ENCODE data around the gene MKNK1. TPM values are rescaled to one million over a fixed set of nuclear protein-coding genes. Genes with fewer than 3 reads are reported as not detected.
A peak's percentile ranks its signal among the peaks of the same experiment; 100 is the strongest.

Gene MKNK1
- total RNA-seq, 1 experiment from 2014 or later = 18.6 TPM

DNA sequence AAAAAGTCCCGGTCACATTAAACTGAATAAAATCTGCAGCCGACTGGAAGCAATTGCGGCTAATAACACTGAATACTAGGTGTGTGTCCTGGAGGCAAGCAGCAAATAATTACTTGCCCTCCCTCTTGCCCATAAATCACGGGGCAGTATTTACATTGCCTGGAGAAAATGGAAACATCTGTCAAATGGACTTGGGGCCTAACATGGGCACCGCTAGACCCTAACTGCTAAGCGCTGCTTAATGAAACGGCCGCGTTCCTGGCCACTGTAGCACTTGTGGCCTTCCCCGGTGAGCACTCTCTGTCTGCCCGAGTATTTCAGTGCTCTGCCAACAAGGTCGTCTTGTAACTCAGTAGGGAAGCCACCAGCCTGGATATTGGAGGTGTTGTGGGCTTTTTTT, 28.8 kb downstream of the MKNK1 start:
- ChIA-PET CTCF (interaction anchor here (0.8 to 2.1 kb wide), 6 partner anchors 16 to 133 kb away, joined by 3 to 16 read pairs (median 4); partner anchors contain the start of gene MKNK1), POLR2A (no interaction called here)
- TF ChIP-seq ZNF317 (CRISPR knock-in tag; IDR thresholded peaks at IDR 0.05; ENCODE audit: borderline replicate concordance, low read depth) (no peak), CDX4 (CRISPR knock-in tag; IDR thresholded peaks at IDR 0.05; ENCODE audit: borderline replicate concordance) (no peak), RORB (CRISPR knock-in tag; IDR thresholded peaks at IDR 0.05) (no peak), ARID4B (CRISPR knock-in tag; IDR thresholded peaks at IDR 0.05; ENCODE audit: borderline replicate concordance) (no peak), TEAD1 (CRISPR knock-in tag; IDR thresholded peaks at IDR 0.05) (no peak), MXD4 (CRISPR knock-in tag; IDR thresholded peaks at IDR 0.05; ENCODE audit: borderline replicate concordance) (no peak), ZNF671 (CRISPR knock-in tag; IDR thresholded peaks at IDR 0.05) (no peak), NFE2L1 (CRISPR knock-in tag; IDR thresholded peaks at IDR 0.05) (no peak), JUN (CRISPR knock-in tag; IDR thresholded peaks at IDR 0.05) (no peak), FOXJ3 (CRISPR knock-in tag; IDR thresholded peaks at IDR 0.05; ENCODE audit: borderline replicate concordance) (no peak), E2F5 (CRISPR knock-in tag; IDR thresholded peaks at IDR 0.05) (no peak), ESRRA (CRISPR knock-in tag; IDR thresholded peaks at IDR 0.05; ENCODE audit: borderline replicate concordance) (no peak), E2F1 (CRISPR knock-in tag; IDR thresholded peaks at IDR 0.05) (no peak), HMGA2 (CRISPR knock-in tag; IDR thresholded peaks at IDR 0.05) (no peak), SOX15 (CRISPR knock-in tag; IDR thresholded peaks at IDR 0.05) (no peak)
- TF ChIP-seq, protein P1, sequence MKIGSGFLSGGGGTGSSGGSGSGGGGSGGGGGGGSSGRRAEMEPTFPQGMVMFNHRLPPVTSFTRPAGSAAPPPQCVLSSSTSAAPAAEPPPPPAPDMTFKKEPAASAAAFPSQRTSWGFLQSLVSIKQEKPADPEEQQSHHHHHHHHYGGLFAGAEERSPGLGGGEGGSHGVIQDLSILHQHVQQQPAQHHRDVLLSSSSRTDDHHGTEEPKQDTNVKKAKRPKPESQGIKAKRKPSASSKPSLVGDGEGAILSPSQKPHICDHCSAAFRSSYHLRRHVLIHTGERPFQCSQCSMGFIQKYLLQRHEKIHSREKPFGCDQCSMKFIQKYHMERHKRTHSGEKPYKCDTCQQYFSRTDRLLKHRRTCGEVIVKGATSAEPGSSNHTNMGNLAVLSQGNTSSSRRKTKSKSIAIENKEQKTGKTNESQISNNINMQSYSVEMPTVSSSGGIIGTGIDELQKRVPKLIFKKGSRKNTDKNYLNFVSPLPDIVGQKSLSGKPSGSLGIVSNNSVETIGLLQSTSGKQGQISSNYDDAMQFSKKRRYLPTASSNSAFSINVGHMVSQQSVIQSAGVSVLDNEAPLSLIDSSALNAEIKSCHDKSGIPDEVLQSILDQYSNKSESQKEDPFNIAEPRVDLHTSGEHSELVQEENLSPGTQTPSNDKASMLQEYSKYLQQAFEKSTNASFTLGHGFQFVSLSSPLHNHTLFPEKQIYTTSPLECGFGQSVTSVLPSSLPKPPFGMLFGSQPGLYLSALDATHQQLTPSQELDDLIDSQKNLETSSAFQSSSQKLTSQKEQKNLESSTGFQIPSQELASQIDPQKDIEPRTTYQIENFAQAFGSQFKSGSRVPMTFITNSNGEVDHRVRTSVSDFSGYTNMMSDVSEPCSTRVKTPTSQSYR (CRISPR knock-in tag; IDR thresholded peaks at IDR 0.05) = no peak
- TF ChIP-seq, protein P2, sequence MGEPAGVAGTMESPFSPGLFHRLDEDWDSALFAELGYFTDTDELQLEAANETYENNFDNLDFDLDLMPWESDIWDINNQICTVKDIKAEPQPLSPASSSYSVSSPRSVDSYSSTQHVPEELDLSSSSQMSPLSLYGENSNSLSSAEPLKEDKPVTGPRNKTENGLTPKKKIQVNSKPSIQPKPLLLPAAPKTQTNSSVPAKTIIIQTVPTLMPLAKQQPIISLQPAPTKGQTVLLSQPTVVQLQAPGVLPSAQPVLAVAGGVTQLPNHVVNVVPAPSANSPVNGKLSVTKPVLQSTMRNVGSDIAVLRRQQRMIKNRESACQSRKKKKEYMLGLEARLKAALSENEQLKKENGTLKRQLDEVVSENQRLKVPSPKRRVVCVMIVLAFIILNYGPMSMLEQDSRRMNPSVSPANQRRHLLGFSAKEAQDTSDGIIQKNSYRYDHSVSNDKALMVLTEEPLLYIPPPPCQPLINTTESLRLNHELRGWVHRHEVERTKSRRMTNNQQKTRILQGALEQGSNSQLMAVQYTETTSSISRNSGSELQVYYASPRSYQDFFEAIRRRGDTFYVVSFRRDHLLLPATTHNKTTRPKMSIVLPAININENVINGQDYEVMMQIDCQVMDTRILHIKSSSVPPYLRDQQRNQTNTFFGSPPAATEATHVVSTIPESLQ (CRISPR knock-in tag; IDR thresholded peaks at IDR 0.05) = no peak
- peak overlapping the region; percentile 33; the same call in 1 of the 2 replicates for H3K27ac Mint-ChIP-seq
- ATAC-seq (peak; percentile 44), DNase-seq (ENCODE audit: low spot score) (no peak)
- H3K9me3 Mint-ChIP-seq = no peaks in the 10 kb centered on the region
- H3K4me1 Mint-ChIP-seq = peaks cover 17% of the 10 kb centered on the region
- H3K36me3 Mint-ChIP-seq = peaks cover 3% of the 10 kb centered on the region; the same call in 1 of the 2 replicates
- no peaks in the 10 kb centered on the region for H3K27me3 Mint-ChIP-seq (ENCODE audit: low read depth)
- H3K4me3 Mint-ChIP-seq = no peak overlapping the region
